HepG2 (cell line): Measurements from ENCODE around the gene LRRC32. TPM values are rescaled to one million over a fixed set of nuclear protein-coding genes. Genes with fewer than 3 reads are reported as not detected.
A peak's percentile ranks its signal among the peaks of the same experiment; 100 is the strongest.

Experiments used
- ATAC-seq: fragments of 200-7000 bp; cut with Tn5 transposase; 3 replicates; pipeline ENCODE4 v1.9.1; 2020; ENCODE audit warnings: mild to moderate bottlenecking, moderate library complexity
- BruUV-seq: library from RNA; stranded (reverse); fragments of 400-500 nt; replicated peaks from 2 replicates; lab custom pipeline; 2021; lab: Mats Ljungman, UMichigan
- CTCF ChIA-PET: fragments of 300-600 bp; formaldehyde crosslinking; extraction: SDS; loops from one replicate; lab custom pipeline; 2021; ENCODE audit warnings: low total read pairs, inconsistent platforms, low intra/inter-chr PET ratio; lab: Yijun Ruan, JAX
- POLR2A ChIA-PET: fragments of 350-600 bp; sonication (Branson Sonifier 250); formaldehyde crosslinking; loops from one replicate; lab custom pipeline; 2020; ENCODE audit warnings: antibody characterized with exemption, inconsistent platforms; lab: Yijun Ruan, JAX
- DNase-seq: peaks from one replicate; pipeline ENCODE4 v3.0.0-alpha.2; 2015; ENCODE audit warnings: low spot score
- FAIRE-seq: peaks from 3 replicates; lab custom pipeline; 2011; peaks lifted over from hg19 to GRCh38; lab: Jason Lieb, UNC
- H2AFZ ChIP-seq: one replicate; pipeline ENCODE4 v1.6.1; 2011; ENCODE audit warnings: low read length, inconsistent platforms
- H3K27ac ChIP-seq: fragments of 300-600 bp; 3 replicates; pipeline ENCODE4 v1.8.0; 2011; ENCODE audit warnings: mixed run types, mild to moderate bottlenecking, mixed read lengths, low read length, inconsistent platforms; ENCODE audit not compliant: insufficient read depth; ENCODE audit errors: extremely low read length
- H3K27me3 ChIP-seq, 2 experiments: fragments of 200-600 bp in 1 of 2; 2 replicates in 1 of 2; 3 replicates in 1 of 2; pipeline versions ENCODE4 v1.6.0 to v1.8.0; 2011; ENCODE audit warnings: low read length in 2 of 2, mild to moderate bottlenecking in 2 of 2, moderate library complexity in 2 of 2, inconsistent platforms in 1 of 2; ENCODE audit not compliant: insufficient read depth in 2 of 2, control insufficient read depth in 1 of 2
- H3K36me3 ChIP-seq, 2 experiments: fragments of 200-600 bp in 1 of 2; replicated peaks in 1 of 2; 2 replicates in 1 of 2; 3 replicates in 1 of 2; pipeline versions ENCODE4 v1.5.1 to v1.8.0; 2011; ENCODE audit warnings: low read length in 2 of 2, inconsistent platforms in 1 of 2; ENCODE audit not compliant: insufficient read depth in 2 of 2, control insufficient read depth in 1 of 2
- H3K4me1 ChIP-seq: 2 replicates; pipeline ENCODE4 v1.5.1; 2012; ENCODE audit warnings: low read length, inconsistent platforms; ENCODE audit not compliant: insufficient read depth
- H3K4me2 ChIP-seq: 2 replicates; pipeline ENCODE4 v1.6.0; 2011; ENCODE audit warnings: low read depth, low read length, inconsistent platforms
- H3K4me3 ChIP-seq, 3 experiments: fragments of 200-600 bp in 1 of 3; sonication (generic), shearing (Covaris generic) in 1 of 3; replicated peaks in 1 of 3; 2 replicates each; pipeline ENCODE4 v1.5.1; 2011 to 2016; ENCODE audit warnings: low read length in 3 of 3, inconsistent platforms in 2 of 3, low read depth in 2 of 3, mild to moderate bottlenecking in 2 of 3, control low read depth in 1 of 3, mixed read lengths in 1 of 3; ENCODE audit not compliant: insufficient read depth in 1 of 3
- H3K79me2 ChIP-seq: one replicate; pipeline ENCODE4 v1.6.1; 2011; ENCODE audit warnings: low read length, inconsistent platforms; ENCODE audit not compliant: insufficient read depth
- H3K9ac ChIP-seq: 2 replicates; pipeline ENCODE4 v1.6.0; 2011; ENCODE audit warnings: mild to moderate bottlenecking, low read depth, low read length, inconsistent platforms; ENCODE audit not compliant: insufficient read depth
- H3K9me3 ChIP-seq: 2 replicates; pipeline ENCODE4 v1.5.1; 2012; ENCODE audit warnings: mild to moderate bottlenecking, low read length
- H4K20me1 ChIP-seq: 2 replicates; pipeline ENCODE4 v1.6.0; 2011; ENCODE audit warnings: inconsistent platforms, mild to moderate bottlenecking, low read length, moderate library complexity; ENCODE audit not compliant: insufficient read depth
- MAFF ChIP-seq: IDR thresholded peaks from 2 replicates; pipeline ENCODE4 v1.6.1; 2011; ENCODE audit warnings: low read depth, low read length, improper control_type of control experiment
- MAFK ChIP-seq, 2 experiments: IDR thresholded peaks in 1 of 2; conservative IDR thresholded peaks in 1 of 2; 2 replicates each; pipeline ENCODE4 v1.6.1; 2011; ENCODE audit warnings: improper control_type of control experiment in 2 of 2, low read length in 2 of 2
- MIER2 ChIP-seq: IDR thresholded peaks from 2 replicates; pipeline ENCODE4 v1.6.1; 2016; ENCODE audit warnings: missing biosample characterization, missing genetic modification reagents
- PAX8 ChIP-seq: sonication (generic); formaldehyde crosslinking; IDR thresholded peaks from 2 replicates; pipeline ENCODE4 v1.8.0; 2022; ENCODE audit warnings: mild to moderate bottlenecking, missing genetic modification reagents, borderline replicate concordance
- ZFP36L2 ChIP-seq: sonication (generic); formaldehyde crosslinking; IDR thresholded peaks from 2 replicates; pipeline ENCODE4 v1.4.0; 2020; ENCODE audit warnings: missing genetic modification reagents
- ZNF333 ChIP-seq: sonication (generic); formaldehyde crosslinking; IDR thresholded peaks from 2 replicates; pipeline ENCODE4 v1.4.0; 2020; ENCODE audit warnings: mild to moderate bottlenecking, missing genetic modification reagents, borderline replicate concordance
- ZNF746 ChIP-seq: sonication (generic); formaldehyde crosslinking; IDR thresholded peaks from 2 replicates; pipeline ENCODE4 v1.8.0; 2022; ENCODE audit warnings: mild to moderate bottlenecking, missing genetic modification reagents
- ZNF768 ChIP-seq: sonication (generic); formaldehyde crosslinking; IDR thresholded peaks from 2 replicates; pipeline ENCODE4 v1.4.0; 2020; ENCODE audit warnings: missing genetic modification reagents
- ZNF780A ChIP-seq: sonication (generic); formaldehyde crosslinking; IDR thresholded peaks from 2 replicates; pipeline ENCODE4 v1.8.0; 2022; ENCODE audit warnings: mild to moderate bottlenecking, missing genetic modification reagents, moderate library complexity
- WGBS: methylation state at CpG from one replicate; pipeline ENCODE4 v1.1.6; 2017; ENCODE audit warnings: low lambda C conversion rate; 5-methylcytosine and 5-hydroxymethylcytosine counted together
- in situ Hi-C: cut with HindIII; loops from 2 replicates; pipeline ENCODE4 v1.10.0; 2017; ENCODE audit warnings: low pct_unique_long_range_greater_than_20kb; ENCODE audit not compliant: extremely low pct_ligation_motif_present
- intact Hi-C: fragments of 100-400 bp; cut with micrococcal nuclease; formaldehyde crosslinking; loops from one replicate; pipeline ENCODE4 v1.10.0; 2022; ENCODE audit not compliant: unreplicated experiment
- polyA plus RNA-seq, 8 experiments: library from polyadenylated mRNA; depleted of rRNA in 3 of 8; stranded (reverse) in 7 of 8; unstranded in 1 of 8; fragments of >200 nt; fragmentation: Illumina TruSeq in 4 of 8; extraction: Trizol in 4 of 8; gene quantifications; 2 replicates each; pipeline versions ENCODE4 v1.2.1 to v1.2.3, GENCODE V29; 2011 to 2016; ENCODE audit warnings: low read depth in 4 of 8, missing spikeins in 1 of 8, mixed read lengths in 1 of 8; ENCODE audit not compliant: insufficient read depth in 1 of 8
- total RNA-seq, 5 experiments: library from RNA; depleted of rRNA; stranded (reverse); fragments of >200 nt; fragmentation: Illumina TruSeq; extraction: Trizol; gene quantifications; 2 replicates each; pipeline ENCODE4 v1.2.3, GENCODE V29; 2016; ENCODE audit warnings: low read depth in 1 of 5
- TF ChIP-seq, protein P1 (sequence below): sonication (generic); formaldehyde crosslinking; conservative IDR thresholded peaks from 2 replicates; pipeline ENCODE4 v1.4.0; 2020; ENCODE audit warnings: mild to moderate bottlenecking, missing genetic modification reagents, moderate library complexity
- TF ChIP-seq, protein P2 (sequence below): sonication (generic); formaldehyde crosslinking; IDR thresholded peaks from 2 replicates; pipeline ENCODE4 v1.8.0; 2022; ENCODE audit warnings: mild to moderate bottlenecking, missing genetic modification reagents
- TF ChIP-seq, protein P3 (sequence below): sonication (generic); formaldehyde crosslinking; IDR thresholded peaks from 2 replicates; pipeline ENCODE4 v1.5.0; 2020; ENCODE audit warnings: missing genetic modification reagents
- TF ChIP-seq, protein P4 (sequence below): IDR thresholded peaks from 2 replicates; pipeline ENCODE4 v1.6.1; 2016

LRRC32 gene
- total and polyA plus RNA-seq, 2 of the 13 experiments (the other 11 are each of a cell fraction or from before 2014, with no cell fraction given): 0.07 TPM; not detected in 1

DNA sequence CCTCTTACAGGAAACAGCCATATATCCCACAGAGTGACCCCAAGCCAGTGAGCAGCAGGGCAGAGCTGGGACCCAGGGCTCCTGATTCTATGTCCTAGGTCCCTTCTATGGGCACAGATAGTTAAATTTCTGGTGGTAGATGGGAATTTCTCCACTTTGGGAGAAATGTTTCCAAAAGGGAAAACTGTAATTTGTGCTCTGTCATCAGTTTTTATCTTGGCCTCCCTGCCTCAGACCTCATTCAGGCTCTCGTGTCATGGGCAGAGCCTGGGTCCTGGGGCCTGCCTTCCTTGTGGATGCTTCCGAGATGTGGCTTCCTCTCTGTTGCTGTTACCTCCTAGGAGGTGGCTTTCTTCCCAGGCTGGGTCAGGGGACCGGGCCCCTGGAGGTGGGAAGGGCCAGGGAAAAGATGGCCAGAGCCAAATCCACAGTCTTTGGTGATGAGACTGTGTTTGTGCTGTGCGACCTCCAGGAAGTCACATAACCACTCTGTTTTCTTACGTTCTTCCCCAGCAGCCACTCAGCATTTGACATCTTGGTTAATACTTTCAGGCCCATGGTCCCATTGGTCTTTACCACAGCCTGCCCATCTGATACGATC, 8.6 kb downstream of the LRRC32 start:
- in situ Hi-C loops: no loop called here
- H3K4me2 ChIP-seq: no peak overlapping the region

More for the DNA sequence above, 8.6 kb downstream of the LRRC32 start:
- H3K4me1 ChIP-seq: no peaks in the 10 kb centered on the region
- no peak overlapping the region for H2AFZ ChIP-seq
- POLR2A ChIA-PET: no interaction called here
- no peak for DNase-seq
- CTCF ChIA-PET: no interaction called here
- no peaks in the 10 kb centered on the region for H3K36me3 ChIP-seq
- TF ChIP-seq ZNF780A (CRISPR knock-in tag) (no peak), MAFF (peak; percentile 84), ZFP36L2 (no peak), MAFK (conservative IDR thresholded peaks at IDR 0.05 in 1 of 2, IDR thresholded peaks at IDR 0.05 in 1 of 2; ENCODE audit: low read length in 2 of 2) (peak; percentile 69 to 86), ZNF333 (CRISPR knock-in tag) (no peak), MIER2 (CRISPR knock-in tag) (no peak), ZNF746 (no peak), ZNF768 (CRISPR knock-in tag) (peak; percentile 84), PAX8 (CRISPR knock-in tag) (no peak)
- TF ChIP-seq, protein P1, sequence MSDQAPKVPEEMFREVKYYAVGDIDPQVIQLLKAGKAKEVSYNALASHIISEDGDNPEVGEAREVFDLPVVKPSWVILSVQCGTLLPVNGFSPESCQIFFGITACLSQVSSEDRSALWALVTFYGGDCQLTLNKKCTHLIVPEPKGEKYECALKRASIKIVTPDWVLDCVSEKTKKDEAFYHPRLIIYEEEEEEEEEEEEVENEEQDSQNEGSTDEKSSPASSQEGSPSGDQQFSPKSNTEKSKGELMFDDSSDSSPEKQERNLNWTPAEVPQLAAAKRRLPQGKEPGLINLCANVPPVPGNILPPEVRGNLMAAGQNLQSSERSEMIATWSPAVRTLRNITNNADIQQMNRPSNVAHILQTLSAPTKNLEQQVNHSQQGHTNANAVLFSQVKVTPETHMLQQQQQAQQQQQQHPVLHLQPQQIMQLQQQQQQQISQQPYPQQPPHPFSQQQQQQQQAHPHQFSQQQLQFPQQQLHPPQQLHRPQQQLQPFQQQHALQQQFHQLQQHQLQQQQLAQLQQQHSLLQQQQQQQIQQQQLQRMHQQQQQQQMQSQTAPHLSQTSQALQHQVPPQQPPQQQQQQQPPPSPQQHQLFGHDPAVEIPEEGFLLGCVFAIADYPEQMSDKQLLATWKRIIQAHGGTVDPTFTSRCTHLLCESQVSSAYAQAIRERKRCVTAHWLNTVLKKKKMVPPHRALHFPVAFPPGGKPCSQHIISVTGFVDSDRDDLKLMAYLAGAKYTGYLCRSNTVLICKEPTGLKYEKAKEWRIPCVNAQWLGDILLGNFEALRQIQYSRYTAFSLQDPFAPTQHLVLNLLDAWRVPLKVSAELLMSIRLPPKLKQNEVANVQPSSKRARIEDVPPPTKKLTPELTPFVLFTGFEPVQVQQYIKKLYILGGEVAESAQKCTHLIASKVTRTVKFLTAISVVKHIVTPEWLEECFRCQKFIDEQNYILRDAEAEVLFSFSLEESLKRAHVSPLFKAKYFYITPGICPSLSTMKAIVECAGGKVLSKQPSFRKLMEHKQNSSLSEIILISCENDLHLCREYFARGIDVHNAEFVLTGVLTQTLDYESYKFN (CRISPR knock-in tag): no peak
- TF ChIP-seq, protein P2, sequence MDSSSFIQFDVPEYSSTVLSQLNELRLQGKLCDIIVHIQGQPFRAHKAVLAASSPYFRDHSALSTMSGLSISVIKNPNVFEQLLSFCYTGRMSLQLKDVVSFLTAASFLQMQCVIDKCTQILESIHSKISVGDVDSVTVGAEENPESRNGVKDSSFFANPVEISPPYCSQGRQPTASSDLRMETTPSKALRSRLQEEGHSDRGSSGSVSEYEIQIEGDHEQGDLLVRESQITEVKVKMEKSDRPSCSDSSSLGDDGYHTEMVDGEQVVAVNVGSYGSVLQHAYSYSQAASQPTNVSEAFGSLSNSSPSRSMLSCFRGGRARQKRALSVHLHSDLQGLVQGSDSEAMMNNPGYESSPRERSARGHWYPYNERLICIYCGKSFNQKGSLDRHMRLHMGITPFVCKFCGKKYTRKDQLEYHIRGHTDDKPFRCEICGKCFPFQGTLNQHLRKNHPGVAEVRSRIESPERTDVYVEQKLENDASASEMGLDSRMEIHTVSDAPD (CRISPR knock-in tag): no peak
- TF ChIP-seq, protein P3, sequence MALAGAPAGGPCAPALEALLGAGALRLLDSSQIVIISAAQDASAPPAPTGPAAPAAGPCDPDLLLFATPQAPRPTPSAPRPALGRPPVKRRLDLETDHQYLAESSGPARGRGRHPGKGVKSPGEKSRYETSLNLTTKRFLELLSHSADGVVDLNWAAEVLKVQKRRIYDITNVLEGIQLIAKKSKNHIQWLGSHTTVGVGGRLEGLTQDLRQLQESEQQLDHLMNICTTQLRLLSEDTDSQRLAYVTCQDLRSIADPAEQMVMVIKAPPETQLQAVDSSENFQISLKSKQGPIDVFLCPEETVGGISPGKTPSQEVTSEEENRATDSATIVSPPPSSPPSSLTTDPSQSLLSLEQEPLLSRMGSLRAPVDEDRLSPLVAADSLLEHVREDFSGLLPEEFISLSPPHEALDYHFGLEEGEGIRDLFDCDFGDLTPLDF (CRISPR knock-in tag): no peak
- TF ChIP-seq, protein P4, sequence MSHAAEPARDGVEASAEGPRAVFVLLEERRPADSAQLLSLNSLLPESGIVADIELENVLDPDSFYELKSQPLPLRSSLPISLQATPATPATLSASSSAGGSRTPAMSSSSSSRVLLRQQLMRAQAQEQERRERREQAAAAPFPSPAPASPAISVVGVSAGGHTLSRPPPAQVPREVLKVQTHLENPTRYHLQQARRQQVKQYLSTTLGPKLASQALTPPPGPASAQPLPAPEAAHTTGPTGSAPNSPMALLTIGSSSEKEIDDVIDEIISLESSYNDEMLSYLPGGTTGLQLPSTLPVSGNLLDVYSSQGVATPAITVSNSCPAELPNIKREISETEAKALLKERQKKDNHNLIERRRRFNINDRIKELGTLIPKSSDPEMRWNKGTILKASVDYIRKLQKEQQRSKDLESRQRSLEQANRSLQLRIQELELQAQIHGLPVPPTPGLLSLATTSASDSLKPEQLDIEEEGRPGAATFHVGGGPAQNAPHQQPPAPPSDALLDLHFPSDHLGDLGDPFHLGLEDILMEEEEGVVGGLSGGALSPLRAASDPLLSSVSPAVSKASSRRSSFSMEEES (CRISPR knock-in tag): no peak
- H3K79me2 ChIP-seq: no peaks in the 10 kb centered on the region
- intact Hi-C loops: no loop called here
- 24% methylated on average over 6 of the region's 6 CpGs for WGBS
- no peaks in the 10 kb centered on the region for H3K9me3 ChIP-seq
- no peak for FAIRE-seq
- no peak overlapping the region for H3K27ac ChIP-seq
- H3K27me3 ChIP-seq: peaks cover 2 to 72% of the 10 kb centered on the region in 2 experiments
- no peaks in the 10 kb centered on the region for H4K20me1 ChIP-seq
- no peak for ATAC-seq
- no TSS peak for BruUV-seq
- no peak overlapping the region for H3K4me3 ChIP-seq
- H3K9ac ChIP-seq: no peak overlapping the region
